GM19193 (cell line): ENCODE measurements around the gene APCS.

ENCODE experiments used
- POLR2A ChIP-seq: IDR thresholded peaks from 4 replicates; pipeline ENCODE4 v1.6.1; 2011; ENCODE audit not compliant: insufficient read depth, insufficient read length; ENCODE audit errors: extremely low read depth

The APCS gene

GRCh38 chr1:159587461-159587951 lies at the start of gene APCS:
TSS of gene APCS (plus strand) at chr1:159587826. CDS start at chr1:159587922, 96 bp downstream.
- no peak for TF ChIP-seq POLR2A

GRCh38 chr1:159548126-159548525 lies 39.5 kb upstream of the APCS start:
- TF ChIP-seq POLR2A: no peak

- TF ChIP-seq POLR2A: no peak
Observed at GRCh38 chr1:159554261-159554660, 33.4 kb upstream of the APCS start.

GRCh38 chr1:159554696-159555095 lies 32.9 kb upstream of the APCS start:
- TF ChIP-seq POLR2A: no peak

GRCh38 chr1:159556931-159557369 lies 30.7 kb upstream of the APCS start:
- TF ChIP-seq POLR2A: no peak

GRCh38 chr1:159560599-159560998 lies 27.0 kb upstream of the APCS start:
- TF ChIP-seq POLR2A: no peak

- no peak for TF ChIP-seq POLR2A
Observed at GRCh38 chr1:159561497-159561896, 26.1 kb upstream of the APCS start.

GRCh38 chr1:159562680-159563079 lies 24.9 kb upstream of the APCS start:
- TF ChIP-seq POLR2A: no peak

- TF ChIP-seq POLR2A: no peak
Observed at GRCh38 chr1:159577446-159577845, 10.2 kb upstream of the APCS start.

- TF ChIP-seq POLR2A: no peak
Observed at GRCh38 chr1:159580340-159580739, 7.3 kb upstream of the APCS start.

- TF ChIP-seq POLR2A: no peak
Observed at GRCh38 chr1:159581422-159581821, 6.2 kb upstream of the APCS start.

- TF ChIP-seq POLR2A: no peak
Observed at GRCh38 chr1:159584536-159584935, 3.1 kb upstream of the APCS start.

- no peak for TF ChIP-seq POLR2A
Observed at GRCh38 chr1:159591981-159592380, 4.4 kb downstream of the APCS start.

GRCh38 chr1:159594625-159595405 lies 7.2 kb downstream of the APCS start:
- TF ChIP-seq POLR2A: no peak

GRCh38 chr1:159598196-159598595 lies 10.6 kb downstream of the APCS start:
- no peak for TF ChIP-seq POLR2A

- TF ChIP-seq POLR2A: no peak
Observed at GRCh38 chr1:159600894-159601293, 13.3 kb downstream of the APCS start.
